Cortex of kidney (tissue), 1 donor: ENCODE measurements around the gene ETFBKMT.
"Not testable (repeated sequence)": the region's sequence is repeated elsewhere in the genome, so short reads cannot be mapped to it uniquely, and the experiment has no call there.

Source experiments
- DNase-seq: peaks from one replicate; lab custom pipeline; 2025; lab: John Stamatoyannopoulos, UW

ETFBKMT gene

DNA sequence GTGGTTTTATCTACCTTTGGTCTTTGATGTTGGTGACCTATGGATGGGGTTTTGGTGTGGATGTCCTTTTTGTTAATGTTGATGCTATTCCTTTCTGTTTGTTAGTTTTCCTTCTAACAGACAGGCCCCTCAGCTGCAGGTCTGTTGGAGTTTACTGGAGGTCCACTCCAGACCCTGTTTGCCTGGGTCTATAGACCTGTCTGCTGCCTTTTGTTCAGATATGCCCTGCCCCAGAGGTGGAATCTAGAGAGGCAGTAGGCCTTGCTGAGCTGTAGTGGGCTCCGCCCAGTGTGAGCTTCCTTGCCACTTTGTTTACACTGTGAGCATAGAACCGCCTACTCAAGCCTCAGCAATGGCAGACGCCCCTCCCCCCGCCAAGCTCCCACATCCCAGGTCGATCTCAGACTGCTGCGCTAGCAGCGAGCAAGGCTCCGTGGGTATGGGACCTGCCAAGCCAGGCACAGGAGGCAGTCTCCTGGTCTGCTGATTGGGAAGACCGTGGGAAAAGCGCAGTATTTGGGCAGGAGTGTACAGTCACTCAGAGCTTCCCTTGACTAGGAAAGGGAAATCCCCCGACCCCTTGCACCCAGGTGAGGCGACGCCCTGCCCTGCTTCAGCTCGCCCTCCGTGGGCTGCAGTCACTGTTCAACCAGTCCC is 59.2 kb downstream of the ETFBKMT start:
- not testable (repeated sequence) for DNase-seq

- DNase-seq, result no peak
Observed at GRCh38 chr12:31722580-31722979, 63.1 kb downstream of the ETFBKMT start.
